ENCODE data around the gene CDK5RAP2.
"Not testable (repeated sequence)": the region's sequence is repeated elsewhere in the genome, so short reads cannot be mapped to it uniquely, and the experiment has no call there.

CDK5RAP2 gene

GRCh38 chr9:120580051-120580896 lies at the start of gene CDK5RAP2:
CDK5RAP2 (minus strand) TSS chr9:120580167; CDS start chr9:120579978, 189 bp downstream.
- ATAC-seq = peak; percentile 96

GRCh38 chr9:120628925-120629497 lies 49.0 kb upstream of the CDK5RAP2 start:
- not testable (repeated sequence) for DNase-seq, ATAC-seq

More at GRCh38 chr9:120580051-120580896, at the start of gene CDK5RAP2:
- peak; percentile 89 for DNase-seq

- DNase-seq (no peak), ATAC-seq (no peak)
These were observed 48.4 kb upstream of the CDK5RAP2 start for GRCh38 chr9:120628207-120628924.

GRCh38 chr9:120627073-120627472 lies 47.1 kb upstream of the CDK5RAP2 start:
- DNase-seq = no peak
- no peak for ATAC-seq

- ATAC-seq (no peak), DNase-seq (no peak)
These were observed 46.5 kb upstream of the CDK5RAP2 start for GRCh38 chr9:120626512-120626911.

GRCh38 chr9:120625222-120625621 lies 45.3 kb upstream of the CDK5RAP2 start:
- ATAC-seq = no peak
- DNase-seq = no peak

GRCh38 chr9:120622790-120623189 lies 42.8 kb upstream of the CDK5RAP2 start:
- ATAC-seq (no peak), DNase-seq (no peak)

GRCh38 chr9:120621941-120622340 lies 42.0 kb upstream of the CDK5RAP2 start:
- ATAC-seq = no peak

GRCh38 chr9:120619751-120620655 lies 40.0 kb upstream of the CDK5RAP2 start:
- peak; percentile 65 for DNase-seq
- ATAC-seq = peak; percentile 79

More at GRCh38 chr9:120621941-120622340, 42.0 kb upstream of the CDK5RAP2 start:
- DNase-seq = no peak

- no peak for DNase-seq
- no peak for ATAC-seq
These were observed 37.3 kb upstream of the CDK5RAP2 start for GRCh38 chr9:120616966-120617935.

GRCh38 chr9:120612218-120612617 lies 32.3 kb upstream of the CDK5RAP2 start:
- ATAC-seq = no peak
- DNase-seq = no peak

GRCh38 chr9:120611690-120612068 lies 31.7 kb upstream of the CDK5RAP2 start:
- ATAC-seq = no peak
- DNase-seq = no peak

- DNase-seq = no peak
- ATAC-seq = no peak
These were observed 31.2 kb upstream of the CDK5RAP2 start for GRCh38 chr9:120610975-120611689.

GRCh38 chr9:120609636-120610035 lies 29.7 kb upstream of the CDK5RAP2 start:
- ATAC-seq (no peak), DNase-seq (no peak)

GRCh38 chr9:120608421-120608820 lies 28.5 kb upstream of the CDK5RAP2 start:
- ATAC-seq (no peak), DNase-seq (no peak)

- ATAC-seq = no peak
- DNase-seq = no peak
These were observed 23.6 kb upstream of the CDK5RAP2 start for GRCh38 chr9:120603591-120603990.

- no peak for DNase-seq
- no peak for ATAC-seq
These were observed 23.0 kb upstream of the CDK5RAP2 start for GRCh38 chr9:120603010-120603409.

- DNase-seq (no peak), ATAC-seq (no peak)
These were observed 13.9 kb upstream of the CDK5RAP2 start for GRCh38 chr9:120593955-120594277.

GRCh38 chr9:120593250-120593954 lies 13.4 kb upstream of the CDK5RAP2 start:
- no peak for ATAC-seq
- DNase-seq = no peak

Measured in stimulated activated naive CD8-positive, alpha-beta T cell treated with anti-CD3 and anti-CD28 coated beads, Interleukin-15, Interleukin-2, amounts not matched to agents 100 U/mL and 50 U/mL, for 24 hours (primary cell).